Loucy (cell line): ENCODE data around the gene PBOV1.

Experiments
- H2AFZ ChIP-seq: fragments of 200-600 bp; sonication (generic); 2 replicates; pipeline ENCODE4 v1.6.0; 2016; ENCODE audit warnings: antibody characterized with exemption, mild to moderate bottlenecking, low read length, moderate library complexity
- H3F3A ChIP-seq: fragments of 200-600 bp; 2 replicates; pipeline ENCODE4 v1.6.0; 2016; ENCODE audit warnings: antibody characterized with exemption, low read depth, mild to moderate bottlenecking
- H3K27me3 ChIP-seq: fragments of 200-600 bp; sonication (generic); 2 replicates; pipeline ENCODE4 v1.6.1; 2014; ENCODE audit warnings: low read length, mild to moderate bottlenecking; ENCODE audit not compliant: insufficient read depth, poor library complexity, severe bottlenecking
- H3K36me3 ChIP-seq: fragments of 200-600 bp; sonication (generic); 2 replicates; pipeline ENCODE4 v1.6.1; 2016; ENCODE audit warnings: low read length; ENCODE audit not compliant: insufficient read depth
- H3K4me1 ChIP-seq: fragments of 200-600 bp; sonication (generic); 2 replicates; pipeline ENCODE4 v1.5.1; 2014; ENCODE audit warnings: low read length, mild to moderate bottlenecking; ENCODE audit not compliant: insufficient read depth, poor library complexity, severe bottlenecking
- H3K4me2 ChIP-seq: fragments of 200-600 bp; sonication (generic); 2 replicates; pipeline ENCODE4 v1.6.0; 2014; ENCODE audit warnings: antibody characterized with exemption, low read length, low read depth, mild to moderate bottlenecking; ENCODE audit not compliant: poor library complexity, severe bottlenecking
- H3K4me3 ChIP-seq: fragments of 200-600 bp; sonication (generic); 2 replicates; pipeline ENCODE4 v1.5.1; 2014; ENCODE audit warnings: low read length, mild to moderate bottlenecking, mixed read lengths; ENCODE audit not compliant: poor library complexity, severe bottlenecking
- H3K79me2 ChIP-seq: fragments of 200-600 bp; sonication (generic); 2 replicates; pipeline ENCODE4 v1.6.1; 2014; ENCODE audit warnings: low read length; ENCODE audit not compliant: insufficient read depth
- H3K9ac ChIP-seq: fragments of 200-600 bp; sonication (generic); 2 replicates; pipeline ENCODE4 v1.6.0; 2014; ENCODE audit warnings: mild to moderate bottlenecking, low read depth, low read length, moderate library complexity; ENCODE audit not compliant: poor library complexity, severe bottlenecking
- H3K9me2 ChIP-seq: fragments of 200-600 bp; sonication (generic); replicated peaks from 2 replicates; pipeline ENCODE4 v1.6.1; 2016; ENCODE audit warnings: low read depth, low read length, mixed read lengths
- H3K9me3 ChIP-seq: fragments of 200-600 bp; sonication (generic); 2 replicates; pipeline ENCODE4 v1.6.1; 2014; ENCODE audit warnings: mild to moderate bottlenecking, antibody characterized with exemption, low read length, low read depth; ENCODE audit not compliant: insufficient read depth
- H4K20me1 ChIP-seq: fragments of 200-600 bp; sonication (generic); 2 replicates; pipeline ENCODE4 v1.6.0; 2014; ENCODE audit warnings: antibody characterized with exemption, low read length, mild to moderate bottlenecking; ENCODE audit not compliant: insufficient read depth, poor library complexity, severe bottlenecking
- CTCF ChIP-seq: fragments of 200-600 bp; sonication (generic); conservative IDR thresholded peaks from 2 replicates; pipeline ENCODE4 v1.5.1; 2014; ENCODE audit warnings: mild to moderate bottlenecking, antibody characterized with exemption, low read length
- EZH2phosphoT487 ChIP-seq: fragments of 200-600 bp; IDR thresholded peaks from 2 replicates; pipeline ENCODE4 v1.6.1; 2018; ENCODE audit warnings: antibody characterized with exemption, mild to moderate bottlenecking, moderate library complexity, borderline replicate concordance

Gene PBOV1

GRCh38 chr6:138175596-138175995, 42.7 kb downstream of the PBOV1 start:
- Histone ChIP-seq H3K9me2 (no peaks in the 10 kb centered on the region), H2AFZ (no peak overlapping the region), H3K4me3 (no peak overlapping the region), H4K20me1 (no peaks in the 10 kb centered on the region), H3K36me3 (no peaks in the 10 kb centered on the region), H3K27me3 (no peaks in the 10 kb centered on the region), H3F3A (no peaks in the 10 kb centered on the region), H3K79me2 (no peaks in the 10 kb centered on the region), H3K9me3 (peaks cover 12% of the 10 kb centered on the region; the same call in 1 of the 2 replicates), H3K4me1 (no peaks in the 10 kb centered on the region), H3K9ac (no peak overlapping the region), H3K4me2 (no peak overlapping the region)
- no peak for TF ChIP-seq CTCF
- TF ChIP-seq EZH2phosphoT487, result no peak
